Right lobe of liver (tissue), 4 donors: ENCODE measurements around the gene SERP2.

Source experiments
- POLR2A ChIP-seq: fragments of 450-650 bp; IDR thresholded peaks from one replicate; pipeline ENCODE4 v1.6.1; 2017; ENCODE audit warnings: antibody characterized with exemption, mild to moderate bottlenecking
- TF ChIP-seq, protein P1 (sequence below), 4 donors: fragments of 200-600 bp in 3 of 4; fragments of 450-650 bp in 1 of 4; IDR thresholded peaks; one replicate each; pipeline versions ENCODE4 v1.5.1 to v1.8.0; 2016 to 2022; ENCODE audit warnings: antibody characterized with exemption in 4 of 4, mild to moderate bottlenecking in 2 of 4
- donor health status: DM: no; HTN: no; CAD: no.
- donor health status: DM: no; HTN: no; CAD: no.
- donor health status: DM: no; HTN: yes; CAD: no.

DNA sequence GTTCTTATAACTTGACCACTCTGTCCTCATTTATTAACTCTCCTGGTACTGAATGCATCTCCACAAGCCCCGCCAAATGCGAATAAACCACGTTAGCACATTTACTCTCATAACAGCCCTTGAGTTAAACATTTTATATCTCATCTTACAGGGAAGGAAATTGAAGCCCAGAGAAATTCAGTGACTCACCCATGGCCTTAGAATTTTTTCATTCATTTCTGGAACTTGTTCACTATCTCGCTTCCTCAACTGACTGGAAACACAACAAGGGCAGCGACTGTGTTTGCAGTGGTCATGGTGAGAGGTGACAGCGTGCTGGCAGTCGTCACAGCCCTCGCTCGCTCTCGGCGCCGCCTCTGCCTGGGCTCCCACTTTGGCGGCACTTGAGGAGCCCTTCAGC, 39.5 kb downstream of the SERP2 start:
- TF ChIP-seq, protein P1, sequence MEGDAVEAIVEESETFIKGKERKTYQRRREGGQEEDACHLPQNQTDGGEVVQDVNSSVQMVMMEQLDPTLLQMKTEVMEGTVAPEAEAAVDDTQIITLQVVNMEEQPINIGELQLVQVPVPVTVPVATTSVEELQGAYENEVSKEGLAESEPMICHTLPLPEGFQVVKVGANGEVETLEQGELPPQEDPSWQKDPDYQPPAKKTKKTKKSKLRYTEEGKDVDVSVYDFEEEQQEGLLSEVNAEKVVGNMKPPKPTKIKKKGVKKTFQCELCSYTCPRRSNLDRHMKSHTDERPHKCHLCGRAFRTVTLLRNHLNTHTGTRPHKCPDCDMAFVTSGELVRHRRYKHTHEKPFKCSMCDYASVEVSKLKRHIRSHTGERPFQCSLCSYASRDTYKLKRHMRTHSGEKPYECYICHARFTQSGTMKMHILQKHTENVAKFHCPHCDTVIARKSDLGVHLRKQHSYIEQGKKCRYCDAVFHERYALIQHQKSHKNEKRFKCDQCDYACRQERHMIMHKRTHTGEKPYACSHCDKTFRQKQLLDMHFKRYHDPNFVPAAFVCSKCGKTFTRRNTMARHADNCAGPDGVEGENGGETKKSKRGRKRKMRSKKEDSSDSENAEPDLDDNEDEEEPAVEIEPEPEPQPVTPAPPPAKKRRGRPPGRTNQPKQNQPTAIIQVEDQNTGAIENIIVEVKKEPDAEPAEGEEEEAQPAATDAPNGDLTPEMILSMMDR (IDR thresholded peaks at IDR 0.05): no peak
- no peak for TF ChIP-seq POLR2A
